CD4-positive, alpha-beta T cell treated with Interleukin-15 for 4 hours (primary cell): ENCODE data around the gene PALD1.
A peak's percentile ranks its signal among the peaks of the same experiment; 100 is the strongest.
"Not testable (repeated sequence)": the region's sequence is repeated elsewhere in the genome, so short reads cannot be mapped to it uniquely, and the experiment has no call there.

ENCODE experiments used
- DNase-seq: peaks from one replicate; pipeline ENCODE4 v3.0.0-alpha.2; 2020; ENCODE audit warnings: low spot score

PALD1 gene

GRCh38 chr10:70575486-70575873 is 96.9 kb downstream of the PALD1 start:
- no peak for DNase-seq

DNA sequence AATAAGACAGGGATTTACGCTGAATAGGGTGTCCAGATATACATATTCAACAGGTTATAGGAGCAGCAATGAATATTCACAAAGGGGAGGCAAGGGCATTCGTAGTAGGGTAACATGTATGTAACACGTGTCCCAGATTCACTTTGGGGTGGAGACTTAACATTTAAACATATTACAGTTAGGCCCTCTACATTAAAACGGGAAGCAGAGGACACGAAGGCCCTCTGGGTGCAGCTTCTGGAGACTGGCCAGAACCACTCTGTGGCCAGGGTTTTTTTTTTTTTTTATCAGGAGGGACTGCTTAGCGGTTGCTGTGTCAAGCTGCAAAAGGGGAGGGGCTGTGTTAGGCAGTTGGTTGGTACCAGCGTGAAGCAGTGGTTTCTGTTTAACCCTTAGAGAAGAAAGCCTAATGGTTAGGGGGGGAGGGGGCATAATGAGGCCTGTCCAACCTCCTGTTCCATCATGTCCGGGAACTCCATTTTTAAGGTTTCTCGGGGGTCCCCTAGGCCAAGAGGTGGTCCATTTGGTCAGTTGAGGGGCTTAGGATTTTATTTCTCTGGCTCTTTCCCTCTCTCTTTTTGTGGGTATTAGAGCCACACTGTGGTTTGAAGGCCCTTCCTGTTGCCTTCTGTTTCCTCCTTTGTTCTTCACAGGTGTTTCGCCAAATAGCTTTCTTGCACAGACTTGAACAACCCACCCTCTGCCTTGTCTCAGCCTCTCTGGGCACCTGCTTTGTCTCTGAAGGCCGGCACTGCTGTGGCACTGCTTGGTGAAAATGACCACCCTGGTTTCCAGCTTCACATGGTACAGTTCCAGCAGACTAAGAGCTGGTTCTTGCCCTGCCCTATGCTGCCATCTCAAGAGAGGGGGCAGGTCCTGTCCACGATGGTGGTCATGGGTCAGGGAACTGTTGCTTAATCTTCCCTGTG is 97.6 kb downstream of the PALD1 start:
- DNase-seq = peak; percentile 36

DNA sequence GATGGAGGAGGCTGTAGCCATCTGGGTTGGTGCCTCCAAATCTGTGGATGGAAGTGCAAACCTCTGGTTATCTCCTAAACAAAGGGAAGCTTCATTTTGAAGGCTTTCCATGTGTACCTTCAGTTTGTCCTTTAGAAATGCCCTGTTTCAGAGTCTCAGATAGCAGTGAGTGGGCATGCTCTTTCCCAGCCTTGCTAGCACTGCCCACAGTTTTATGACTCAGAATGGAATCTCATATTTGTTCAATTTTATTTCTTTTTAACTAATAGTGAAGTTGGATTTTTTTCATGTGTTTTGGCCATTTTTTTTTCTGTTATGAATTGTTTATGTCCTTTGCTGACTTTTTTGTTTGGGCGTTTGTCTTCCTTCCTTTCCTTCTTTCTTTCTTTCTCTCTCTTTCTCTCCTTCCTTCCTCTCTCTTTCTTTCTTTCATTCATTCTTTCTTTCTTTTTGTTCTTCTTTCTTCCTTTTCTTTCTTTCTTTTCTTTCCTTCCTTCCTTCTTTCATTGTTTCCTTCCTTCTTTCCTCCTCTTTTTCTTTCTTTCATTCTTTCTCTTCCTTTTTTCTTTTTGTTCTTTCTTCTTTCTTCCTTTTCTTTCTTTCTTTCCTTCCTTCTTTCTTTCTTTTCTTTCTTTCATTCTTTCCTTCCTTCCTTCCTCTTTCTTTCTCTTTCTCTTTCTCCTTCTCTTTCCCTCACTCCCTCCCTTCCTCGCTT is 98.4 kb downstream of the PALD1 start:
- DNase-seq = no peak

GRCh38 chr10:70578371-70578947 is 99.9 kb downstream of the PALD1 start:
- peak; percentile 60 for DNase-seq

GRCh38 chr10:70579234-70580002 is 100.9 kb downstream of the PALD1 start:
- DNase-seq = no peak

DNA sequence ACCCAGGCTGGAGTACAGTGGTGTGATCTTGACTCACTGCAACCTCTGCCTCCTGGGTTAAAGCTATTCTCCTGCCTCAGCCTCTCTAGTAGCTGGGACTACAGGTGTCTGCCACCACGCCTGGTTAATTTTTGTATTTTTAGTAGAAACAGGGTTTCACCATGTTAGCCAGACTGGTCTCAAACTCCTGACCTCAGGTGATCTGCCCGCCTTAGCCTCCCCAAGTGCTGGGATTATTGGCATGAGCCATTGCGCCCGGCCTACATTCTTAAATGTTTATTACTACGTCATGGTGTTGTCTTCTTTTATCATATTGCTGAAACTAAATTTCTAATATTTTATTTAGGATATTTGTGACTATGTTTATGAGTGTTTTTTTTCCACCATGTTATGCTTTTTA is 102.6 kb downstream of the PALD1 start:
- not testable (repeated sequence) for DNase-seq

GRCh38 chr10:70582793-70583668 is 104.5 kb downstream of the PALD1 start:
- DNase-seq = no peak

DNA sequence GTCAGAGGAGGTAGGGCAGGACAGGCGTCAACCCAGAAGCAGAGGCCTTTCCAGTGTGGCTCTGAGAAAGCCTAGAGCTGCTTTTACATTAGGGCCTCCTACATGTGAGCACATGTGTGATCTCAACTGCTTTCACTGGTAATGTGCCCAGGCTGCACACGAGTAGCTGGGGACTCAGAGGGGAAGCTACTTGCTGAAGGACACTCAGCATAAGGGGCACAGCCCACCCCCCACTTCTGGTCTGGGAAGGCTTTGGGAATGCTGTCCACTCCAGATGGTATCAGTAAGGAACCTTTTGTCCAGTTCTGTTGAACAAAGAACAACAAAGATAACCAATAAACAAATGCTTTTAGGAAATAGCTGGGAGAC is 105.1 kb downstream of the PALD1 start:
- DNase-seq = no peak

DNA sequence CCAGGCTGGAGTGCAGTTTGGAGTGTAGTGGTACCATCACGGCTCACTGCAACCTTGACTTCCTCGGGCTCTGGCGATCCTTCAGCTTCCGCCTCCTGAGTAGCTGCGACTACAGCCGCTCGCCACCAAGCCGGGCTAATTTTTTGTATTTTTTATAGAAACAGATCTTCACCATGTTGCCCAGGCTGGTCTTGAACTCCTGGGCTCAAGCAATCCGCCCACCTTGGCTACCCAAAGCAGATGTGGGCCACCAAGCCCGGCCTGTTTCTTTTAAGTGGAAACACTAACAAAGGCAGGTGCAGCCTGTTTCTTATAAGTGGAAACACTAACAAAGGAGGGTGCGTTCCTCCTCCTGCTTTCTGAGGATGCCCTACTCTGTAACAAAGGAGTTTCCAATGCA is 105.8 kb downstream of the PALD1 start:
- DNase-seq = no peak

DNA sequence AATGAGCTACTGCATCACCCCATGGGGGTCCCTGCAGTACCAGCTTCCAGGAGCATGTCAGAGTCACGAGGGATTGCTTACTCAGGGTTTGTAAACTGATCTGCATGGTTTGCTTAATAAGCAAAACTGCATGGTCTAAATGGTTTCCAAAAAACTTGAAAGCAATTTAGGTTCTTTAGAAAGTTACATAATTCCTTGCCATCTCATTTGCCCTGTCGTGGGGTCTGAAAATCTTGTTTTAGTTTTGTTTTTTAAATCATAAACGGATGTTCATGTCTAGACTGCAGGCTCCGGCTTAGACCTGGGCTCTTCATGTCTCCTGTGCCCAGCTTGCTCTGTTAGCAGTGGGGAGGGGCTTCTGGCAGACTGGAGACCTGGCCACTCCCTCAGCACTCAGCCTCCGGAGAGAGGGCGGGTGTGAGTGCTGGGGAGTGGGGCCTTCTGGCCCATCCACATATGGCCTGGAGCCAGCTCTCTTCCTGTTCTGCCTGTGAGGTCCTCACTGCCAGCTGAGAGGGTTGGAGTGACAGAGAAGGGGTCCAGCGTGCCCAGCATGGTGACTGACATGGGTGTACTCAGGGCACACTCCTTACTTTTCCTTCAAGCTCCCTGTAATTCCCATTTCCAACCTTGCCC is 106.5 kb downstream of the PALD1 start:
- no peak for DNase-seq

- no peak for DNase-seq
Measured at GRCh38 chr10:70585578-70586169, 107.1 kb downstream of the PALD1 start.

DNA sequence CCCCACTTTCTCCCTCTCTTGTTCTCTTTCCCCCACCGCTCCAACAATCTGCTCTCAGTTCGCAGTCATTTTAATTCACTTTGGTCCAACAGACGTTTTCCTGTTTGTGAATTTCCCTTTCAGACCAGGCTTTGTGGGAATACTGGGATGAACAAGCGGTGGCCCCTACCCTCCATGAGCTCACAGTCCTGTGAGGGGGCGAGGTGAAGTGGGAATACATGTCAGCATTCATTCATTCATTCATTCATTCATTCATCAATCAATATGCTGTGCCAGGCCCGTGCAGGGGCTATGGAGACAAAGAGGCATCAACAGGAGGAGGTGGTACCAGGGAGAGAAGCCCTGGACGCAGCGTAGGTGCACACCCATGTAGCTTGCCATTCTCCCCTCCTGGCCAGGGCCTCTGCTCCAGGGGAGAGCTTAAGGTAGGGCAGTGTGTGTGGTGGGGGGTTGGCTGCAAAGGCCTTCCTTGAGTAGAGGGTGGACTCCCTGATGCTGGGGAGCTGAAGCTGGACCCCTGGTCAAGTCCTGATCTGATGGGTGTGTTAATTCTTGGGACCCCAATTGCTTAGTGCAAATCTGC is 107.9 kb downstream of the PALD1 start:
- DNase-seq = no peak

GRCh38 chr10:70587045-70587658 is 108.6 kb downstream of the PALD1 start:
- no peak for DNase-seq

- DNase-seq = no peak
Measured at GRCh38 chr10:70588255-70588654, 109.7 kb downstream of the PALD1 start.

GRCh38 chr10:70588859-70589570 is 110.4 kb downstream of the PALD1 start:
- DNase-seq = no peak

DNA sequence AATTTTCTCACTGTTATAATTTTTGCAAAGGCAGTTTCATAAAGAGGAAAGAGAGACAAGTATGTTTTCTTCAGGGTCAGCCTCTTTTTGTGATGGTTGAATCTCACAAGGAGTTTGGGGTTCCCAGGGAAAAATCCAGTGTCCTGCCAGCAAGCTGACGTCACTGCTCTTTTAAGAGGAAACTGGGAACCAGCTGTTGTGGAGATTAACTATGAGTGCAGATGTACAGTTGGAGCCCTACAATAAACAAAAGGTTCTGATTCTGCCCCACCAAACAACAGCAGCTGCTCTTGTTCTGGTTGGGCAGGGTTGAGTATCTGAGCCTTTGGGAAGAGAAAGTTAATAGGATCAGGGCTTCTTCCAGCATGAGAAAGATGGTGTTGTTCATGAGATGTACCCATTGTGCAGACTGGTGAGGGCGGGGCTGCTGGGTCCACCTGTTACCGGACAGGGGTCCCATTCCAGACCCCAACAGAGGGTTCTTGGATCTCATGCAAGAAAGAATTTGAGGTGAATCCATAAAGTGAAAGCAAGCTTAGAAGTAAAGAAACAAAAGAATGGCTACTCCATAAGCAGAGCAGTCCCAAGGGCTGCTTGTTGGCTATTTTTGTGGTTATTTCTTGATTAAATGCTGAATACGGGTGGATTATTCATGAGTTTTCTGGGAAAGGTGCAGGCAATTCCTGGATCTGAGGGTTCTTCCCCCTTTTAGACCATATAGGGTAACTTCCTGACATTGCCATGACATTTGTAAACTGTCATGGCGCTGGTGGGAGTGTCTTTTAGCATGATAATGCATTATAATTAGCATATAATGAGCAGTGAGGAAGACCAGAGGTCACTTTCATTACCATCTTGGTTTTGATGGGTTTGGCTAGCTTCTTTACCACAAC is 111.4 kb downstream of the PALD1 start:
- DNase-seq = no peak

DNA sequence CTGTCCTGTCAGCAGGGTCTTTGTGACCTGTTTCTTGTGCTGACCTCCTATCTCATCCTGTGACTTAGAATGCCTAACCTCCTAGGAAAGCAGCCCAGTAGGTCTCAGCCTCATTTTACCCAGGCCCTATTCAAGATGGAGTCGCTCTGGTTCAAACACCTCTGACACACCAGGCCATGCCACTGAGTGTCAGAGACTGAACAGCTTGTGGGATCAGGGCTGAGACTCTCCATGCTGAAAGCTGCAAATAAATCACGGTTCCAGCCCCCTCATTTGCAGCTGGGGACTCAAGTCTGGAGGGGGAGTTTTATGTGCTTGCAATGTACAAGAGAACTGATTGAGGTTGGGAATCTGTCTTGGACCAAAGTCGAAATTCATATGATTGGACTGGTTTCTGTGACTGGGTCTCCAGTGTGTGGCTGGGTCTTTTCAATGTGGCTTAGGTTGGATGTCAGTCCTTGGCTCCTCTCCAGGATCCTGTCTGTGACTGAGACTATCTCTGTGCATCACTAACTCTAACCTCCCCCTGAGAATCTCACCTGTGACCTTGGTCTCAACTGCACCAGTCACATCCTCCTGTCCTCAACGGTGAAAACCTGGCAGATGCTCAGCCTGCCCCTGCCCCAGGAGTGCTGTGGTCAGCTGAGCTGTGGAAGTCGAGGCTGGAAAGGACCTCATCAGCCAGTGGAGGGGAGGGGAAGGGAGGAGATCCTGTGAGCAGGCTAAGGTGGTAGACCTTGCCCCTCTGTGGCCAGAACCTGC is 112.3 kb downstream of the PALD1 start:
- DNase-seq = no peak
